OCI-LY3 (cell line): Measurements from ENCODE around the gene ELOB.

Source experiments
- EZH2phosphoT487 ChIP-seq: fragments of 200-600 bp; shearing (Covaris generic); IDR thresholded peaks from 2 replicates; pipeline ENCODE4 v1.6.1; 2018; ENCODE audit warnings: antibody characterized with exemption, mixed run types, low read depth
- TF ChIP-seq, protein P1 (sequence below): fragments of 200-600, 300-600 bp; sonication (generic); IDR thresholded peaks from 2 replicates; pipeline ENCODE4 v1.5.1; 2014; ENCODE audit warnings: antibody characterized with exemption, low read length, low read depth

DNA sequence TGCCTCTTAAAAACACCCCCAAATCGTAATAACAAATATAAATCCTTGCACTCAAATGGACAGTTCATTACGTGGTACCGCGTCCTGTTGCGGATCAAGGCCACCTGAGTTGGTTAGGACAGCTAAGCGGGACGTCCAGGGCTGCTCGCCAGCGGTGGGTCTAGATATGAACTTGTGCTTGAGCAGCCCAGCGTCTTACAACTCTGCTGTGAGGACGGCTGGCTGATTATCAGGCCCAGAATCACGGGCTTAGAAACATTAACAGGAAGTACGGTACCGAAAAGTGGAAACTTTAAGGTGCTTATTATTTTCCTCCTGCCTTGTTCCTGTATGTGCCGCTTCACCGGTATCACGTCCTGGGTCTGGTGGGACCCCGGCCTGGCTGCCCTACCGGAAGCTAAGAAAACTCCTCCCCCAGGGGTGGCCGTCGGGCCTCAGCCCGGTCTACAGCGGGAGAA is 25.5 kb downstream of the ELOB start:
- TF ChIP-seq, protein P1, sequence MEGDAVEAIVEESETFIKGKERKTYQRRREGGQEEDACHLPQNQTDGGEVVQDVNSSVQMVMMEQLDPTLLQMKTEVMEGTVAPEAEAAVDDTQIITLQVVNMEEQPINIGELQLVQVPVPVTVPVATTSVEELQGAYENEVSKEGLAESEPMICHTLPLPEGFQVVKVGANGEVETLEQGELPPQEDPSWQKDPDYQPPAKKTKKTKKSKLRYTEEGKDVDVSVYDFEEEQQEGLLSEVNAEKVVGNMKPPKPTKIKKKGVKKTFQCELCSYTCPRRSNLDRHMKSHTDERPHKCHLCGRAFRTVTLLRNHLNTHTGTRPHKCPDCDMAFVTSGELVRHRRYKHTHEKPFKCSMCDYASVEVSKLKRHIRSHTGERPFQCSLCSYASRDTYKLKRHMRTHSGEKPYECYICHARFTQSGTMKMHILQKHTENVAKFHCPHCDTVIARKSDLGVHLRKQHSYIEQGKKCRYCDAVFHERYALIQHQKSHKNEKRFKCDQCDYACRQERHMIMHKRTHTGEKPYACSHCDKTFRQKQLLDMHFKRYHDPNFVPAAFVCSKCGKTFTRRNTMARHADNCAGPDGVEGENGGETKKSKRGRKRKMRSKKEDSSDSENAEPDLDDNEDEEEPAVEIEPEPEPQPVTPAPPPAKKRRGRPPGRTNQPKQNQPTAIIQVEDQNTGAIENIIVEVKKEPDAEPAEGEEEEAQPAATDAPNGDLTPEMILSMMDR, result no peak
- no peak for TF ChIP-seq EZH2phosphoT487
